Endothelial cell (in vitro differentiated cells): Measurements from ENCODE around the gene FREM1. TPM values are rescaled to one million over a fixed set of nuclear protein-coding genes. Genes with fewer than 3 reads are reported as not detected.

Experiments used
- DNase-seq: peaks from one replicate; pipeline ENCODE4 v3.0.0; 2021; ENCODE audit warnings: low spot score
- H3K27ac Mint-ChIP-seq: one replicate; pipeline ENCODE4 v1.8.0; 2021; ENCODE audit warnings: mixed read lengths, inconsistent platforms; ENCODE audit not compliant: unreplicated experiment
- H3K27me3 Mint-ChIP-seq: one replicate; pipeline ENCODE4 v1.8.0; 2021; ENCODE audit warnings: mild to moderate bottlenecking, moderate library complexity, mixed read lengths, inconsistent platforms; ENCODE audit not compliant: unreplicated experiment
- H3K36me3 Mint-ChIP-seq: one replicate; pipeline ENCODE4 v1.8.0; 2021; ENCODE audit warnings: mild to moderate bottlenecking, low read depth, mixed read lengths, inconsistent platforms; ENCODE audit not compliant: unreplicated experiment
- H3K4me1 Mint-ChIP-seq: one replicate; pipeline ENCODE4 v1.8.0; 2021; ENCODE audit warnings: mild to moderate bottlenecking, mixed read lengths, inconsistent platforms; ENCODE audit not compliant: unreplicated experiment
- H3K4me3 Mint-ChIP-seq: one replicate; pipeline ENCODE4 v1.8.0; 2021; ENCODE audit warnings: mild to moderate bottlenecking, mixed read lengths, inconsistent platforms; ENCODE audit not compliant: unreplicated experiment
- H3K9me3 Mint-ChIP-seq: one replicate; pipeline ENCODE4 v1.8.0; 2021; ENCODE audit warnings: mixed read lengths, inconsistent platforms; ENCODE audit not compliant: unreplicated experiment
- CTCF ChIP-seq: fragments of 200-600 bp; sonication (generic); IDR thresholded peaks from one replicate; pipeline ENCODE4 v1.5.0; 2021; ENCODE audit warnings: antibody characterized with exemption; ENCODE audit not compliant: unreplicated experiment
- total RNA-seq: library from RNA; stranded (reverse); fragmentation: NEBNext Ultra II Directional; extraction: Animal tissue kit (Norgen Biotek cat#: 25700); gene quantifications from one replicate; pipeline ENCODE4 v1.2.1, GENCODE V29; 2021; ENCODE audit not compliant: unreplicated experiment

FREM1 gene
- total RNA-seq, 1 donor from 2014 or later = 2.9 TPM

- Mint-ChIP-seq H3K9me3 (no peaks in the 10 kb centered on the region), H3K27ac (no peak overlapping the region), H3K4me3 (no peak overlapping the region), H3K4me1 (no peaks in the 10 kb centered on the region), H3K36me3 (no peaks in the 10 kb centered on the region), H3K27me3 (no peaks in the 10 kb centered on the region)
- TF ChIP-seq CTCF = no peak
- no peak for DNase-seq
Measured at GRCh38 chr9:14889451-14889850, 20.8 kb downstream of the FREM1 start.

DNA sequence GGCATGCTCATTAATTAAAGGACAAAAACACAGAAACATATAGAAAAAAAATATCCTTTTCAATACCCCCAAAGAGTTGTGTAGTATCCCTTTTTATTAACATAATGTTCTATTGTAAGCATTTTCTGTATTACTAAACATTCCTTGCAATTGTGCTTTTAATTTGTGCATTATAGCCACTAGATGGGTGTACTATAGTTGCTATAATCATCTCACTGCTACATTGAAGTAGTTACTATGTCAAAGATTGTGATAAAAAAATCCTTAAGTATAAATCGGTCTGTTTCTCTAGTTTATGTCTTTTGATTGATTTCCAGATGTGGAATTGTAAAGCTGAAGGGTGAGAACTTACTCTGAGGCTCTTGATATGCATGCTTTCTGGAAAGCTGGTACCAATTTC, 21.4 kb downstream of the FREM1 start:
- Mint-ChIP-seq H3K36me3 (no peaks in the 10 kb centered on the region), H3K27me3 (no peaks in the 10 kb centered on the region), H3K9me3 (no peaks in the 10 kb centered on the region), H3K4me3 (no peak overlapping the region), H3K27ac (no peak overlapping the region), H3K4me1 (no peaks in the 10 kb centered on the region)
- no peak for DNase-seq
- TF ChIP-seq CTCF = no peak

- DNase-seq = no peak
- H3K4me1 Mint-ChIP-seq = no peaks in the 10 kb centered on the region
- no peaks in the 10 kb centered on the region for H3K36me3 Mint-ChIP-seq
- no peak for TF ChIP-seq CTCF
- no peaks in the 10 kb centered on the region for H3K27me3 Mint-ChIP-seq
- no peak overlapping the region for H3K27ac Mint-ChIP-seq
- H3K9me3 Mint-ChIP-seq = no peaks in the 10 kb centered on the region
- H3K4me3 Mint-ChIP-seq = no peak overlapping the region
Measured at GRCh38 chr9:14888272-14888671, 22.0 kb downstream of the FREM1 start.

DNA sequence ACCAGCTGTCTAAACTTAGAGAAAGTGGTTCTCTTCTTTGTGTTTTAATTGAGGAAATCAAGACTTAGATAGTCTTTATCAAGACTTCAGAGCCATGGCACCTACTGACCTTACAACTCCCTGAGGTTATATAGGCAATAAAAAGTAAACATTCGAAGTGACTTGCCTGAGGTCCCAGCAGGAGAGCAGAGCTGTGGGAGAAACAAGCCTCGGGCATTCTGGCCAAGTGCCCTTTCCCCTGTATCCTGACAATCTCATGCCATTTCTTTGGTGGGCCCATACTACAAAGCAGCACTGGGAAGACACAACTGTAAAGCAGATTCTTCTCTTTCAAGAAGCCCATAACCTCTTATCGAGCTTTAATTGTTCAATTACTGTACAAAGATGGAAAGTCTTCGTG, 23.1 kb downstream of the FREM1 start:
- DNase-seq = no peak
- H3K27me3 Mint-ChIP-seq = no peaks in the 10 kb centered on the region
- H3K9me3 Mint-ChIP-seq = no peaks in the 10 kb centered on the region
- TF ChIP-seq CTCF = no peak
- no peak overlapping the region for H3K27ac Mint-ChIP-seq
- no peaks in the 10 kb centered on the region for H3K36me3 Mint-ChIP-seq
- no peaks in the 10 kb centered on the region for H3K4me1 Mint-ChIP-seq
- H3K4me3 Mint-ChIP-seq = no peak overlapping the region

GRCh38 chr9:14883310-14883944, 26.8 kb downstream of the FREM1 start:
- TF ChIP-seq CTCF = no peak
- Mint-ChIP-seq H3K36me3 (no peaks in the 10 kb centered on the region), H3K27ac (no peak overlapping the region), H3K27me3 (no peaks in the 10 kb centered on the region), H3K4me3 (no peak overlapping the region), H3K4me1 (no peaks in the 10 kb centered on the region), H3K9me3 (no peaks in the 10 kb centered on the region)
- DNase-seq = no peak
